ENCODE measurements around the gene CBX4.
A peak's percentile ranks its signal among the peaks of the same experiment; 100 is the strongest.
"Not testable (repeated sequence)": the region's sequence is repeated elsewhere in the genome, so short reads cannot be mapped to it uniquely, and the experiment has no call there.

The CBX4 gene

GRCh38 chr17:79861413-79862216 lies 22.4 kb upstream of the CBX4 start:
- FAIRE-seq (no peak), DNase-seq (ENCODE audit: insufficient read length, low spot score) (no peak)

- DNase-seq (ENCODE audit: insufficient read length, low spot score) (no peak), FAIRE-seq (no peak)
Measured at GRCh38 chr17:79859676-79860615, 20.7 kb upstream of the CBX4 start.

GRCh38 chr17:79857095-79857494 lies 17.9 kb upstream of the CBX4 start:
- DNase-seq (ENCODE audit: insufficient read length, low spot score) = no peak
- FAIRE-seq = no peak

- FAIRE-seq (no peak), DNase-seq (ENCODE audit: insufficient read length, low spot score) (no peak)
Measured at GRCh38 chr17:79855331-79856124, 16.3 kb upstream of the CBX4 start.

GRCh38 chr17:79854080-79855060 lies 15.1 kb upstream of the CBX4 start:
- FAIRE-seq (no peak), DNase-seq (ENCODE audit: insufficient read length, low spot score) (no peak)

- FAIRE-seq; DNase-seq (ENCODE audit: insufficient read length, low spot score): not testable (repeated sequence)
Measured at GRCh38 chr17:79853168-79853567, 13.9 kb upstream of the CBX4 start.

GRCh38 chr17:79852748-79853147 lies 13.5 kb upstream of the CBX4 start:
- FAIRE-seq (no peak), DNase-seq (ENCODE audit: insufficient read length, low spot score) (no peak)

- FAIRE-seq (peak; percentile 9), DNase-seq (ENCODE audit: insufficient read length, low spot score) (no peak)
Measured at GRCh38 chr17:79851461-79851817, 12.2 kb upstream of the CBX4 start.

GRCh38 chr17:79850571-79851460 lies 11.6 kb upstream of the CBX4 start:
- FAIRE-seq = peak; percentile 84
- DNase-seq (ENCODE audit: insufficient read length, low spot score) = peak; percentile 91

- FAIRE-seq = no peak
Measured at GRCh38 chr17:79849953-79850352, 10.7 kb upstream of the CBX4 start.

GRCh38 chr17:79848370-79848766 lies 9.1 kb upstream of the CBX4 start:
- no peak for FAIRE-seq
- DNase-seq (ENCODE audit: insufficient read length, low spot score) = no peak

More at GRCh38 chr17:79849953-79850352, 10.7 kb upstream of the CBX4 start:
- no peak for DNase-seq (ENCODE audit: insufficient read length, low spot score)

GRCh38 chr17:79847698-79848369 lies 8.6 kb upstream of the CBX4 start:
- DNase-seq (ENCODE audit: insufficient read length, low spot score) (no peak), FAIRE-seq (no peak)

- no peak for DNase-seq (ENCODE audit: insufficient read length, low spot score)
- FAIRE-seq = no peak
Measured at GRCh38 chr17:79845601-79845949, 6.3 kb upstream of the CBX4 start.

- DNase-seq (ENCODE audit: insufficient read length, low spot score) (no peak), FAIRE-seq (no peak)
Measured at GRCh38 chr17:79844869-79845600, 5.8 kb upstream of the CBX4 start.

- DNase-seq (ENCODE audit: insufficient read length, low spot score) = peak; percentile 57
Measured at GRCh38 chr17:79843816-79844800, 4.9 kb upstream of the CBX4 start.

GRCh38 chr17:79843474-79843815 lies 4.2 kb upstream of the CBX4 start:
- FAIRE-seq (no peak), DNase-seq (ENCODE audit: insufficient read length, low spot score) (no peak)

More at GRCh38 chr17:79843816-79844800, 4.9 kb upstream of the CBX4 start:
- no peak for FAIRE-seq
